Neural progenitor cell (in vitro differentiated cells): ENCODE measurements around the gene TMEM50B.

Source experiments
- CTCF ChIP-seq: fragments of 200-600 bp; sonication (generic); IDR thresholded peaks from 2 replicates; pipeline ENCODE4 v1.5.1; 2017; ENCODE audit warnings: antibody characterized with exemption, mild to moderate bottlenecking
- EZH2 ChIP-seq: fragments of 200-600 bp; sonication (generic); IDR thresholded peaks from 2 replicates; pipeline ENCODE4 v1.6.1; 2017; ENCODE audit warnings: antibody characterized with exemption, mild to moderate bottlenecking, moderate library complexity

GRCh38 chr21:33412832-33413519 is 66.8 kb downstream of the TMEM50B start:
- no peak for TF ChIP-seq CTCF
- TF ChIP-seq EZH2 = no peak
